WI38 (cell line): ENCODE results near the gene WDR76.

ENCODE experiments used
- H3K4me3 ChIP-seq: 2 replicates; pipeline ENCODE4 v1.5.1; 2011; ENCODE audit warnings: low read depth, mild to moderate bottlenecking, control low read depth, low read length
- TF ChIP-seq, protein P1 (sequence below): IDR thresholded peaks from 2 replicates; pipeline ENCODE4 v1.5.1; 2012; ENCODE audit warnings: low read depth, mild to moderate bottlenecking, control low read depth, low read length

Gene WDR76

DNA sequence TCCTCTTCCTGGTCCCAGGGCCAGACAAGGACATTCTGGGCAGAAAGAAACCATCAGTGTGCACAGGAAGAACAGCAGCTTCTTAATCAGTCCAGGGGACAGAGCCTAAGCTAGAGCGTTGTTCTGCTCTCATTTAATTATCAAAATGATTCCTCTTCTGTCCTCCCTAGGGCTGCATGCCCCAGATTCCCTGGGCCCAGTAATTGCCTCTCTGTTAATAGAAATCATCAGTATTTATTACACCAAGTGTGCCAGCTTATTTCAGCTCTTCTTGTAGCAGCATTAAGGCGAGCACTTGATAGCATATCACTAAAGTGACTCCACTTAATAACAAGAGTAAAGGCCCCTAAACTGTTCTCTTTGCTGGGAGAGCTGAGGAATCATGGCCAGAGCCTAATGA is 72.1 kb downstream of the WDR76 start:
- H3K4me3 ChIP-seq: no peak overlapping the region
- TF ChIP-seq, protein P1, sequence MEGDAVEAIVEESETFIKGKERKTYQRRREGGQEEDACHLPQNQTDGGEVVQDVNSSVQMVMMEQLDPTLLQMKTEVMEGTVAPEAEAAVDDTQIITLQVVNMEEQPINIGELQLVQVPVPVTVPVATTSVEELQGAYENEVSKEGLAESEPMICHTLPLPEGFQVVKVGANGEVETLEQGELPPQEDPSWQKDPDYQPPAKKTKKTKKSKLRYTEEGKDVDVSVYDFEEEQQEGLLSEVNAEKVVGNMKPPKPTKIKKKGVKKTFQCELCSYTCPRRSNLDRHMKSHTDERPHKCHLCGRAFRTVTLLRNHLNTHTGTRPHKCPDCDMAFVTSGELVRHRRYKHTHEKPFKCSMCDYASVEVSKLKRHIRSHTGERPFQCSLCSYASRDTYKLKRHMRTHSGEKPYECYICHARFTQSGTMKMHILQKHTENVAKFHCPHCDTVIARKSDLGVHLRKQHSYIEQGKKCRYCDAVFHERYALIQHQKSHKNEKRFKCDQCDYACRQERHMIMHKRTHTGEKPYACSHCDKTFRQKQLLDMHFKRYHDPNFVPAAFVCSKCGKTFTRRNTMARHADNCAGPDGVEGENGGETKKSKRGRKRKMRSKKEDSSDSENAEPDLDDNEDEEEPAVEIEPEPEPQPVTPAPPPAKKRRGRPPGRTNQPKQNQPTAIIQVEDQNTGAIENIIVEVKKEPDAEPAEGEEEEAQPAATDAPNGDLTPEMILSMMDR: no peak

- H3K4me3 ChIP-seq: no peak overlapping the region
- TF ChIP-seq, protein P1: no peak
Measured at GRCh38 chr15:43899928-43900327, 73.1 kb downstream of the WDR76 start.

DNA sequence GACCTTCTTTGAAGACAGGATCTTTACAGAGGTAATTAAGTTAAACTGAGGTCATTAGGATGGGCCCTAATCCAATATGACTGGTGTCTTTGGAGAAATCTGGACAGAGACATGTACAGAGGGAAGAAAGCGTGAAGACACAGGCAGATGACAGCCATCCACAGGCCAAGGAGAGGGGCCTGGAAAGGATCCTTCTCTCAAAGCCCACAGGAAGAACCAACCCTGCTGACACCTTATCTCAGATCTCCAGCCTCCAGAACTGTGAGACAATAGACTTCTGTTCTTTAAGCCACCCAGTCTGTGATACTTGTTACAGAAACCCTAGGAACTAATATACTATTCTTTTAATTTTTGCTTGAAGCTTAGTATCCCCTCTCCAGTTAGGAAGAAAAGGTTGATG is 74.2 kb downstream of the WDR76 start:
- H3K4me3 ChIP-seq: no peak overlapping the region
- TF ChIP-seq, protein P1: no peak

- H3K4me3 ChIP-seq: no peak overlapping the region
- TF ChIP-seq, protein P1: no peak
Measured at GRCh38 chr15:43901495-43901894, 74.7 kb downstream of the WDR76 start.

DNA sequence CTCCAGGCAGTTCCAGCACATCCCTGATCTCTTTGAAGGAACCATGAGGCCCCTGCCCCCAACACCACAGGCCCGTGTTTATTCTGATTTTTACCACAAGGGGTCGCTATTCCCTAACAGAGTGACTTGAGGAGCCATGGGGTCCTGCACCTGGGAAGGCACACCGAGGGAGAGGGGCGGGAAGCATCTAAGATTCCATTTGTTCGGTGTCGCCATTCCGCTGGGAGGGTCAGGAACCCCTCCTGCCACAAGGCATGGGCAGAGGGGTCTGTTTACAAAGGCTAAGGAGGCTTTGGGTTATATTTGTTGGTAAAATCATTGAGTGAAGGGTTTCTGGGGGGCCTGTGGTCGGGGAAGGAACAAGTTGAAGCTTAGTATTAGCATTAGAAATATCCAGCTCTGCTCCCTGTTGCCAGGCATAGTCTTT is 77.1 kb downstream of the WDR76 start:
- H3K4me3 ChIP-seq: no peak overlapping the region
- TF ChIP-seq, protein P1: peak; percentile 70; the same call in 1 of the 2 replicates

DNA sequence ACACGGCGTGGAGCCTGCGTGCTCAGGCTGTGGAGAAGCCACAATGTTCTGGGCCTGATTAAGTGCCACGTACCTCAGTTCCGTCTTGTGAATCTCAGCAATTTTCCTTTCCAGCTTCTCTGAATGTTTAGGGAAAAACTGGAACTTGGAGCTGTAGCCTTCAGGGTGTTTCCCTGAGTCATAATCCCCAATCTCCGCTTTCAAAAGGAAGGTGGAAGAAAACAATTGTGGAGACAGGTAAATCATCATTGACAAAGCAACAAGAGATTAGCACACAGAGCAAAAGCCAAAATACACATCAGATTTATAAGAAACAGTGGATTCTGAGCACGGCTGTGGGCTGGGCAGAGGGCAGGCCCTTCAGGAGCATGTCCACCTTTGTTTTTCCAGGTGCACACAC is 79.0 kb downstream of the WDR76 start:
- H3K4me3 ChIP-seq: no peak overlapping the region

DNA sequence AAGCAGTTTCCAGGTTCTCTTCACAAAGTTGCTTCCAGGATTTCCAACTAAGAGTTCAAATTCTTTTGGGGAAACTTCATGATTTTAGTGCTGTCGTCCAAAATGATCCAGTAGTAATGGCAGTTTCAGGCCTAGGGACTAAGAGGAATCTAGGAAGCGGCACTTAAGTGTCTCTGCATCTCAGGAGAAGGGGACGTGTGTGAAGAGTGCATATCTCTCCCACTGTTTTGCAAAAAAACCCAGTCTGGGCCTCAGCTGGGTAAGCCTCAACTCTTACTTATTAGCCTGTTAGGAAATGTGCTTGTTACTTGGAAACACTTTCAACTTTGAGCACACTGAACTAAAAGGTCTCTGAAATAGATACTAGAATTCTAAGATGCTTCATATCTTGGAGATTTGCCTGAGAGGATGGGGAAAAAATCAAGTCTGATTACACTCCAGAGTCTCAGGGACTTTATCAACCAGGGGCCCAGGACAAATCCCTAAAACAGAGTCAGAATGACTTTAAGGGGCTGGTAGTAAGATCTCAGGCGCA is 81.8 kb downstream of the WDR76 start:
- no peak overlapping the region for H3K4me3 ChIP-seq
- TF ChIP-seq, protein P1: no peak

More for the DNA sequence above, 79.0 kb downstream of the WDR76 start:
- TF ChIP-seq, protein P1: no peak
